GM13976 (cell line): ENCODE measurements around the gene BCAN.
A peak's percentile ranks its signal among the peaks of the same experiment; 100 is the strongest.

Experiments
- DNase-seq: peaks from one replicate; pipeline ENCODE4 v3.0.0; 2012; ENCODE audit warnings: low spot score
- CTCF ChIP-seq: IDR thresholded peaks from 2 replicates; pipeline ENCODE4 v1.5.1; 2012; ENCODE audit warnings: borderline replicate concordance, mild to moderate bottlenecking; ENCODE audit not compliant: insufficient read depth; ENCODE audit errors: extremely low read depth, missing control alignments, control extremely low read depth
- in situ Hi-C: fragments of 300-500 bp; cut with MboI; formaldehyde crosslinking; loops from one replicate; pipeline ENCODE4 v1.12.0; 2022; ENCODE audit warnings: low sequenced_read_pairs, mixed read lengths, inconsistent platforms; ENCODE audit not compliant: unreplicated experiment

Gene BCAN

GRCh38 chr1:156703336-156703735, 61.4 kb downstream of the BCAN start:
- no peak for DNase-seq
- no peak for TF ChIP-seq CTCF
- in situ Hi-C loops = no loop called here

- no peak for DNase-seq
- TF ChIP-seq CTCF = no peak
- in situ Hi-C loops = no loop called here
Measured at GRCh38 chr1:156703741-156704140, 61.8 kb downstream of the BCAN start.

- in situ Hi-C loops = no loop called here
Measured at GRCh38 chr1:156704166-156704711, 62.3 kb downstream of the BCAN start.

GRCh38 chr1:156704930-156705320, 63.0 kb downstream of the BCAN start:
- in situ Hi-C loops = no loop called here
- no peak for TF ChIP-seq CTCF
- DNase-seq = peak; percentile 37

More at GRCh38 chr1:156704166-156704711, 62.3 kb downstream of the BCAN start:
- DNase-seq = no peak
- no peak for TF ChIP-seq CTCF

GRCh38 chr1:156705321-156705917, 63.5 kb downstream of the BCAN start, which contains the start of gene CRABP2:
TSS of gene CRABP2 (minus strand) at chr1:156705583. CDS start at chr1:156705446, 137 bp downstream.
- in situ Hi-C loops = no loop called here
- DNase-seq = no peak
- TF ChIP-seq CTCF = no peak

GRCh38 chr1:156705918-156706656, 64.2 kb downstream of the BCAN start:
- TF ChIP-seq CTCF = peak; percentile 57
- in situ Hi-C loops = no loop called here
- DNase-seq = peak; percentile 92
